Suppressor macrophage (primary cell): ENCODE measurements around the gene LAMC3.

Source experiments
- DNase-seq, 4 experiments: peaks; one replicate each; pipeline ENCODE4 v3.0.0-alpha.2; 2020 to 2022

LAMC3 gene

GRCh38 chr9:131013015-131013755 lies 4.2 kb downstream of the LAMC3 start:
- no peak for DNase-seq

DNA sequence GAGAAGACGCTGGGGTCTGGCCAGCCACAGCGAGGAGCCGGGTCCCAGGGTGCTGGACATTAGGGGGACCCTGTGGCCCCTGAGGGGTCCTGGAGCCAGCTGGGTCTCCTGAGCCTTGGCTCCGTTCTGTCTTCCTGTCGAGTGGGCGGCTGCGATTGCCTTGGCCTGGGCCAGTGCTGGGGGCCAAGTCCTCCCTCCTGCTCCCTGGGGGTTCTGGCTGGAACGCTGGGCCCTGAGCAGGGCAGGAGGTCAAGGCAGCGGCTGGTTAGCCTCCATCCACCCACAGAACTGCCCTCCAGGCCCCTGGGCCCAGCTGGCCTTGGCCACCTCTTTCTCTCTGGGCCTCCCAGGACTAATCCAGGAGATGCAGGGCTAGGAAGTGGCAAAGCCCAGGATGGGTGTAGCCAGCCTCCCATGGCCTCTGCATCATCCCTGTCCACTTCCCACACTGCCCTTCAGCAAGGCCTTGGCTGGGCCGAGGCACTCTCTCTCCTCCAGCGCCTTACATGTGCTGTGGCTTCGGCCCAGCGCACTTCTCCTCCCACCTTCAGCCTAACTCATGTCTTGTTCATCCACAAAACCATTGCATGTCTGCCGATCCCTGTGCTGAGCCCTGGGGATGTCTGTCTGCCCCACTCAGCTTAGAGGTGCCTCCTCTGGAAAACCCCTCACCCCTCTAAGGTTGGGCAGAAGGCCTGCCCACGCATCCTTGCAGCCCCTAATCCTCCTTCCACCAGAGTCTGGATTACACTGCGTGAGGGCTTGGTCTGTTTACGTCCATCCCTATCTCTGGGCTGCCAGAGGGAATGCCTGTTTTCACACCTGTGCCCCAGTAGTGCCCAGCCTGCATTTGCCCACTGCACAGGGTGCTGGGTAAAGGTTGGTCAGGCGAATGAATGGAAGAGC lies 5.0 kb downstream of the LAMC3 start:
- no peak for DNase-seq

- DNase-seq: no peak
These were observed 6.1 kb downstream of the LAMC3 start for GRCh38 chr9:131015112-131015511.

GRCh38 chr9:131015876-131016397 lies 7.0 kb downstream of the LAMC3 start:
- no peak for DNase-seq

DNA sequence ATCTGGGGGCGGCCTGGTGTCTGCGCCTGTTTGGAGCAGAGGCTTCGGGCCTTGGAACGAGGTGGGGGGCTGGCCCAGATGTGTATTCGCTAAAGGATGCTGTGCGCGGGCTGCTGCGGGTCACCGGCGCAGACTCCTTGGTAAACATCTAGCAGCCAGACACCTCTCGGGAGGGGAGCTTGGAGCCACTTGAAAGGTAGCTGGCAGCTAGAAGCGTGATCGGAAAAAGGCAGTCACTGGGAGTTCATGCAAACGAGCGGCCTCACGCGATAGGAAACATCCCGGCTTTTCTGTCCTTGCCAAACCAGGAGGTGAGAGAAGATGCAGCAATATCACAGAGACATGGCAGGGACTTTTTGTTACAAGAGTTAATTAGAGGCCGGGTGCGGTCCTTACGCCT lies 8.1 kb downstream of the LAMC3 start:
- no peak for DNase-seq

GRCh38 chr9:131018621-131019020 lies 9.6 kb downstream of the LAMC3 start:
- DNase-seq: no peak

DNA sequence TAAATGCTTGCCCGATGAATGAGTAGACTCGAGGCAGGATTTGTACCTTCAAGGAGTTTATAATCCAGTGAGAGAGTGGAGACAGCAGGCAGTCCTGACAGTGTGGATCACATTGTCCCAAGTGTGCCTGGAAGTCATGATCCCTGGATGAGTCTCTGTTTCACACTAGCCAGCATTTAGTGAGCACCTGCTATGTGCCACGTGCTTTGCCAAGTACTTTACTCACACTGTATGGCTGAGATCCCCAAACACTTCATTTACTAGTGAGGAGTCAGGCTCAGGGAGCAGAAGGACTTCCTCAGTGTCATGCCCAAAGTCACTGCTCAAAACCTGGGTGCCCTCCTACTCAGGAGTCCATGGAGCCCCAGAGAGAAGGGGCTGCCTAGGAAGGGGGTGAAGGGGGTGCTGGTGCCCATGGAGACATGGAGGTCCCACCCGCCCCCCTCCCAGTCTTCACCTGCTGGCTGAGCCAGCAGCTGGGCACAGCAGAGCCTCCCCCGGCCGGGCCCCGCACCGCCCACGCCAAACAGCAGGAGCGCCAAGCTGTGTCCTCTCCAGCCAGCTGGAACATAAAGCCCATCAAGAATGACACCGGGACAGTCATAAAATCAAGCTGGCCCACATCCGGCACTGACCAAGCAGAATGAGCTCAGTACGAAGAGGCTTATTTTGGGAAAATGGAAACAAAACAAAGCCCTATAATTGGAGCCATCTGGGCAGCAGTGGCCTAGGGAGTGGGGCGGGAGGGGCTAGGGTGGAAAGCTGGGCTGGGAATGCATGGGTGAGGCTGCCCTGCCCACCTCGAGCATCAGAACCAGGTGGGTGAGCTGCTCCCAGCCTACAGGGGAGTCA lies 10.6 kb downstream of the LAMC3 start:
- no peak for DNase-seq

DNA sequence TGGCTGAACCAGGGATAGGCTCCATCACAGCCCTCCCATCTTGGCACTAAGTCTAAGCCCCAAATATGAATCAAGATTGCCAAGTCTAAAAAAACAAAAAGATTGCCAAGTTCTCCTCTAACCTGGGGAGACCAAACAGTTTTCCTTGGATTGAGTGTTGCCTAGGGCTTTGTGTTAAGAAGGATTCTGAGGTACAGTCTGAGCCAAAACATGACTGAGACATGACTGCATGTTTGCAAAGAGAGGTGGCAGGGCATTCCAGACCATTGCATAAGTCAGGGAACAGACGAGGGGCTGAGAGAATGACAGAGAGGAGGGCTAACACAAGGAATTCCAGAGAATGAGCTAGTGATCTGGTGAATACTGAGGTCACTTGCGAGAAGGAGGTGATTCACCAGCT lies 11.4 kb downstream of the LAMC3 start:
- no peak for DNase-seq

- no peak for DNase-seq
These were observed 11.9 kb downstream of the LAMC3 start for GRCh38 chr9:131020862-131021261.

DNA sequence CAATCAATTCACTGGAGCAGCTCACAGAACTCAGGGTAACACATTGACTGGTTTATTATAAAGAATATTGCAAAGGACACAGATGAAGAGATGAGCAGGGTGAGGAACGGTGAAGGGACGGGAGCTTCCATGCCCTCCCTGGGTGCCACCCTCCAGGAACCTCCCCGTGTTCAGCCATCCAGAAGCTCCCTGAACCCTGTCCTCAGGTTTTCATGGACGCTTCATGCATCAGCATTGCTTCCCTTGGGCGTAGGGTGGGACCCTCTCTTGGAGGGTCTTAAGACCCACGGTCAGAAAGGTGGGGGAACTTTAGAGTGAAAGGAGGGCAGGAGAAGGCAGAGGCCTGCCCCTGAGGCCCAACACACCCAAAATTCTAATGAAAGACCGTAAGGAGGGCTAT lies 12.8 kb downstream of the LAMC3 start:
- no peak for DNase-seq

DNA sequence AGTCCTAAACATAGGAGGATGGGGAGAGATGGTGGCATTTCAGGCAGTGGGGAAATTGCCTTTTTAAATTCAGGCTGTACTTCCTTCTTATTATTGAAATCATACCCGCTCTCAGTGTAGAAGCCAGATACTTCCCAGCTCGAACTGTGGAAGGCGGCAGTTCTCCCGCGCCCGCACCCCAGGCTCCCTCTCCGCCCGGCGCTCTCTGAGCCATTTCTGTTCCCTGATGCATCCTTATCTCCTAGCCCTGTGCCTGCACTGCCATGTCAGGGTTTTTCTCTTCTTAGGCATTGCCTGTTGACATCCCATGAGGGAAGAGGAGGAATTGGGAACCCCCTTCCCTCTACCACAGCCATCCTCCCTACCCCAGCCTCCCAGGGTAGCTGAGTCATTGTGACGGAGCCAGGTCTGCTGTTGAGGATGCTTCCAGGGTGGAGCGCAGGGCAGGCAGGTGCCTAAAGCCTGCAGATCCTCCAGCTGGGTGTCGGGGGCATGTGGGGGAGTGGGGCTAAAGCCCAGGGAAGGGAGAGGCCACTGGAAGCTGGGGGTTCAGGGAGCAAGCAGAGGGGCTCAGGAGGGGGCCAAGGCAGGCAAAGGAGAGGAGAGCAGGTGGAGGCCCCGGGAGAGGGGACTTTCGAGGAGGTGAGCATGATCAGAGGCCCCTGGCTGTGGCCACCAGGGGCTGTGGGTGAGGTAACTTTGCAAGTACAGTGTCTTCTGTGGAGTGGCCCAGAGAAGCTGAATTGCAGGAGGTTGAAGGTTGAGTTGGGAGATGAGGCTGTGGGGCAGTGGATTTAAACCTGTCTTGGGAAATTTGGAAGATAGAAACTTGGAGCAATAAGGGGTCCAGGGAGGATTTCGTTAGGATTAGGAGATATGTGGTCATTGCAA lies 16.2 kb downstream of the LAMC3 start:
- DNase-seq: no peak

GRCh38 chr9:131025953-131026858 lies 17.2 kb downstream of the LAMC3 start:
- DNase-seq: no peak

- DNase-seq: no peak
These were observed 18.3 kb downstream of the LAMC3 start for GRCh38 chr9:131027048-131027871.

DNA sequence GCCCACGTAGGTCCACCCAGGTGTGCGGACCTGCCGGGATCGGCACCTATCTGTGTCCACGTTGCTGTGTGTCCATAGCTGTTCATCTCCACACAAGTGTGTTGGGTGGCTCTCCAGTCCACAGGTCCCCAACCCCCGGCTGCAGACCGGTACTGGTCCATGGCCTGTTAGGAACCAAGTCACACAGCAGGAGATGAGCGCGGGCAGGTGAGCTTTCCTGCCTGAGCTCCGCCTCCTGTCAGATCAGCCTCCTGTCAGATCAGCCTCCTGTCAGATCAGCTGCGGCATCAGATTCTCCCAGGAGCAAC lies 18.9 kb downstream of the LAMC3 start:
- DNase-seq: no peak

GRCh38 chr9:131028221-131028884 lies 19.4 kb downstream of the LAMC3 start:
- DNase-seq: no peak

DNA sequence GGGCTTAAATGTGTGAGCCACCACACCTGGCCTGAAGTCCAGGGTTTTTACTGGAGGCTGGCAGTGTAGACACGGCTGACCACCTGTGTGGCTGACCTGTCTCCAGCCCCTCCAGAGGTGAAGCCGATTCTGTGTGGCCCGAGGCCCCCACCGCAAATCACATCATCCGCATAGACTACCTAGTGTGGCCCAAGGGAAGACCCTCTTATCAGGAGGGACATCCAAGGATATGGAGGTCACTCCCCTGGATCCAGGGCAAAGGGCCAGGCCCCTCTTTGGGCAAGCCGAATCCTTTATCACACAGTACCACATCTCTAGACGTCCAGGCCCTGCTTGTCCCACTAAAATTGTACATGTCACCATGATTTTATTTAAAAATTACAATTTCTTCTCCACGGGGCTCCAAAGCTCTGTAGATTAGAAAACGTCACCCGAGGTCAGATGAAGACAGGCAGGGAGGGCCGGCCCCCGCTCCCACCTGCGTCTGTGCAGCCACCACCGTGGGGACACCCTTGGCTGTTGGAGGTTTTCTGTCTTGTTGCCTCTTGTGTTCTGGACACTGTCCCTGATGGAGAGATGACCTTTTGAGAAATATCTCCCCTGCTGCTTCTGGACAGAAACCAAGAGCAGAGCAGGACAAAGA lies 20.1 kb downstream of the LAMC3 start:
- no peak for DNase-seq

DNA sequence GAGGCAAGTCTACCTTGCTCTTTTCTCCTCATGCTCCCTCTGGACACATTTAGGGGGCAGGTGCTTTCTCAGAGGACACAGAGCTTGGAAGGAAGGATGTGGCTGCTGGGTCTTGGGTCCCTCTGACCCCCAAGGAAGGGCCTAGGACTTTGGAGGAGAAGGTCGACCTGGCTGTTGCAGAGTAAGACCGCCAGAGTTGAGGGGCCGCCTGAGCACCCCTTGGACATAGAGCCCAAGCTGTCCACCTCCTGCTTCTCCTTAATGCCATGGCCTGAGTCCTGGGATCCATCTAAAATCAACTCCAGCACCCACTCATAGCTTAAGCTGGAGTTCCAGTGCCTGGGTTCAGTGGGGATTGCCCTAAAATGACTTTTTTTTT lies 20.6 kb downstream of the LAMC3 start:
- DNase-seq: no peak

GRCh38 chr9:131030239-131031004 lies 21.4 kb downstream of the LAMC3 start:
- DNase-seq: no peak
